ENCODE measurements around the gene CARS2.

The CARS2 gene

GRCh38 chr13:110653271-110653670 is 52.6 kb downstream of the CARS2 start:
- no peak overlapping the region for H3K27ac ChIP-seq (ENCODE audit: insufficient read depth in 1 of 2, low read depth in 1 of 2, low read length in 2 of 2, poor library complexity in 1 of 2, severe bottlenecking in 2 of 2)
- ChIA-PET CTCF (interaction anchor here (1.9 to 2.3 kb wide), 2 partner anchors 8 kb away, joined by 4 to 12 read pairs; no protein-coding TSS in a partner anchor), POLR2A (no interaction called here)
- no peak for DNase-seq
- peaks cover 0 to 7% (median 0%) of the 10 kb centered on the region in 4 experiments for H3K4me1 ChIP-seq (ENCODE audit: control extremely low read depth in 1 of 4, control insufficient read depth in 4 of 4, insufficient read depth in 4 of 4, low read length in 3 of 4)
- 97% methylated on average over 13 of the region's 14 CpGs for WGBS (ENCODE audit: insufficient coverage)
- no peaks in the 10 kb centered on the region for H3K9me3 ChIP-seq (ENCODE audit: control extremely low read depth in 1 of 5, control insufficient read depth in 4 of 5, insufficient read depth in 2 of 5, low read depth in 1 of 5, low read length in 4 of 5)
- H3K4me3 ChIP-seq (ENCODE audit: control insufficient read depth in 1 of 7, extremely low read depth in 1 of 7, insufficient read depth in 4 of 7, low read depth in 2 of 7, low read length in 6 of 7), result no peak overlapping the region
- H3K27me3 ChIP-seq (replicated peaks in 2 of 5; ENCODE audit: control insufficient read depth in 4 of 5, insufficient read depth in 5 of 5, low read length in 4 of 5), result no peaks in the 10 kb centered on the region
- peaks cover 0 to 69% (median 38%) of the 10 kb centered on the region in 4 experiments for H3K36me3 ChIP-seq (ENCODE audit: control insufficient read depth in 4 of 4, insufficient read depth in 4 of 4, low read length in 3 of 4)

- POLR2A ChIA-PET, result no interaction called here
- CTCF ChIA-PET, result interaction anchor here (0.9 to 1.9 kb wide), 4 partner anchors 9 to 166 kb away, joined by 3 to 4 read pairs (median 4); partner anchors contain the start of gene NAXD
- peaks cover 0 to 70% (median 39%) of the 10 kb centered on the region in 4 experiments for H3K36me3 ChIP-seq (ENCODE audit: control insufficient read depth in 4 of 4, insufficient read depth in 4 of 4, low read length in 3 of 4)
Observed at GRCh38 chr13:110652764-110653163, 53.2 kb downstream of the CARS2 start.

GRCh38 chr13:110652231-110652730 is 53.6 kb downstream of the CARS2 start:
- DNase-seq, result no peak
- Histone ChIP-seq H3K36me3 (ENCODE audit: control insufficient read depth in 4 of 4, insufficient read depth in 4 of 4, low read length in 3 of 4) (peaks cover 0 to 74% (median 40%) of the 10 kb centered on the region in 4 experiments), H3K4me3 (ENCODE audit: control insufficient read depth in 1 of 7, extremely low read depth in 1 of 7, insufficient read depth in 4 of 7, low read depth in 2 of 7, low read length in 6 of 7) (no peak overlapping the region), H3K9me3 (ENCODE audit: control extremely low read depth in 1 of 5, control insufficient read depth in 4 of 5, insufficient read depth in 2 of 5, low read depth in 1 of 5, low read length in 4 of 5) (no peaks in the 10 kb centered on the region), H3K27ac (ENCODE audit: insufficient read depth in 1 of 2, low read depth in 1 of 2, low read length in 2 of 2, poor library complexity in 1 of 2, severe bottlenecking in 2 of 2) (no peak overlapping the region), H3K4me1 (ENCODE audit: control extremely low read depth in 1 of 4, control insufficient read depth in 4 of 4, insufficient read depth in 4 of 4, low read length in 3 of 4) (no peaks in the 10 kb centered on the region), H3K27me3 (replicated peaks in 2 of 5; ENCODE audit: control insufficient read depth in 4 of 5, insufficient read depth in 5 of 5, low read length in 4 of 5) (no peaks in the 10 kb centered on the region)
- CTCF ChIA-PET, result interaction anchor here (0.9 to 1.9 kb wide), 4 partner anchors 9 to 166 kb away, joined by 3 to 4 read pairs (median 4); partner anchors contain the start of gene NAXD
- POLR2A ChIA-PET, result no interaction called here
- WGBS (ENCODE audit: insufficient coverage), result 94% methylated on average over 5 of the region's 10 CpGs

More at GRCh38 chr13:110652764-110653163, 53.2 kb downstream of the CARS2 start:
- H3K9me3 ChIP-seq (ENCODE audit: control extremely low read depth in 1 of 5, control insufficient read depth in 4 of 5, insufficient read depth in 2 of 5, low read depth in 1 of 5, low read length in 4 of 5), result no peaks in the 10 kb centered on the region
- DNase-seq, result no peak
- H3K27ac ChIP-seq (ENCODE audit: insufficient read depth in 1 of 2, low read depth in 1 of 2, low read length in 2 of 2, poor library complexity in 1 of 2, severe bottlenecking in 2 of 2), result no peak overlapping the region
- H3K4me3 ChIP-seq (ENCODE audit: control insufficient read depth in 1 of 7, extremely low read depth in 1 of 7, insufficient read depth in 4 of 7, low read depth in 2 of 7, low read length in 6 of 7), result no peak overlapping the region
- no peaks in the 10 kb centered on the region for H3K27me3 ChIP-seq (replicated peaks in 2 of 5; ENCODE audit: control insufficient read depth in 4 of 5, insufficient read depth in 5 of 5, low read length in 4 of 5)
- peaks cover 0 to 2% (median 0%) of the 10 kb centered on the region in 4 experiments for H3K4me1 ChIP-seq (ENCODE audit: control extremely low read depth in 1 of 4, control insufficient read depth in 4 of 4, insufficient read depth in 4 of 4, low read length in 3 of 4)
- 96% methylated on average over 7 of the region's 10 CpGs for WGBS (ENCODE audit: insufficient coverage)

GRCh38 chr13:110651726-110652230 is 54.1 kb downstream of the CARS2 start:
- Histone ChIP-seq H3K9me3 (ENCODE audit: control extremely low read depth in 1 of 5, control insufficient read depth in 4 of 5, insufficient read depth in 2 of 5, low read depth in 1 of 5, low read length in 4 of 5) (no peaks in the 10 kb centered on the region), H3K4me3 (ENCODE audit: control insufficient read depth in 1 of 7, extremely low read depth in 1 of 7, insufficient read depth in 4 of 7, low read depth in 2 of 7, low read length in 6 of 7) (no peak overlapping the region), H3K36me3 (ENCODE audit: control insufficient read depth in 4 of 4, insufficient read depth in 4 of 4, low read length in 3 of 4) (peaks cover 0 to 75% (median 43%) of the 10 kb centered on the region in 4 experiments), H3K27me3 (replicated peaks in 2 of 5; ENCODE audit: control insufficient read depth in 4 of 5, insufficient read depth in 5 of 5, low read length in 4 of 5) (no peaks in the 10 kb centered on the region), H3K27ac (ENCODE audit: insufficient read depth in 1 of 2, low read depth in 1 of 2, low read length in 2 of 2, poor library complexity in 1 of 2, severe bottlenecking in 2 of 2) (no peak overlapping the region), H3K4me1 (ENCODE audit: control extremely low read depth in 1 of 4, control insufficient read depth in 4 of 4, insufficient read depth in 4 of 4, low read length in 3 of 4) (no peaks in the 10 kb centered on the region)
- 96% methylated on average over 14 of the region's 16 CpGs for WGBS (ENCODE audit: insufficient coverage)
- CTCF ChIA-PET, result interaction anchor here (0.9 to 1.9 kb wide), 4 partner anchors 8 to 167 kb away, joined by 3 to 4 read pairs (median 4); partner anchors contain the start of gene NAXD
- POLR2A ChIA-PET, result no interaction called here
- DNase-seq, result no peak

GRCh38 chr13:110651271-110651670 is 54.6 kb downstream of the CARS2 start:
- Histone ChIP-seq H3K27me3 (replicated peaks in 2 of 5; ENCODE audit: control insufficient read depth in 4 of 5, insufficient read depth in 5 of 5, low read length in 4 of 5) (no peaks in the 10 kb centered on the region), H3K27ac (ENCODE audit: insufficient read depth in 1 of 2, low read depth in 1 of 2, low read length in 2 of 2, poor library complexity in 1 of 2, severe bottlenecking in 2 of 2) (no peak overlapping the region), H3K36me3 (ENCODE audit: control insufficient read depth in 4 of 4, insufficient read depth in 4 of 4, low read length in 3 of 4) (peaks cover 0 to 75% (median 44%) of the 10 kb centered on the region in 4 experiments), H3K4me3 (ENCODE audit: control insufficient read depth in 1 of 7, extremely low read depth in 1 of 7, insufficient read depth in 4 of 7, low read depth in 2 of 7, low read length in 6 of 7) (no peak overlapping the region), H3K4me1 (ENCODE audit: control extremely low read depth in 1 of 4, control insufficient read depth in 4 of 4, insufficient read depth in 4 of 4, low read length in 3 of 4) (no peaks in the 10 kb centered on the region), H3K9me3 (ENCODE audit: control extremely low read depth in 1 of 5, control insufficient read depth in 4 of 5, insufficient read depth in 2 of 5, low read depth in 1 of 5, low read length in 4 of 5) (no peaks in the 10 kb centered on the region)
- ChIA-PET POLR2A (no interaction called here), CTCF (interaction anchor here (1.5 to 1.9 kb wide), 3 partner anchors 10 to 167 kb away, joined by 4 read pairs; partner anchors contain the start of gene NAXD)
- 95% methylated on average over 14 of the region's 14 CpGs for WGBS (ENCODE audit: insufficient coverage)
- no peak for DNase-seq

- ChIA-PET POLR2A (no interaction called here), CTCF (no interaction called here)
- peaks cover 0 to 74% (median 44%) of the 10 kb centered on the region in 4 experiments for H3K36me3 ChIP-seq (ENCODE audit: control insufficient read depth in 4 of 4, insufficient read depth in 4 of 4, low read length in 3 of 4)
- H3K27ac ChIP-seq (ENCODE audit: insufficient read depth in 1 of 2, low read depth in 1 of 2, low read length in 2 of 2, poor library complexity in 1 of 2, severe bottlenecking in 2 of 2), result no peak overlapping the region
- no peak overlapping the region for H3K4me3 ChIP-seq (ENCODE audit: control insufficient read depth in 1 of 7, extremely low read depth in 1 of 7, insufficient read depth in 4 of 7, low read depth in 2 of 7, low read length in 6 of 7)
- 95% methylated on average over 12 of the region's 14 CpGs for WGBS (ENCODE audit: insufficient coverage)
- no peak for DNase-seq
- no peaks in the 10 kb centered on the region for H3K9me3 ChIP-seq (ENCODE audit: control extremely low read depth in 1 of 5, control insufficient read depth in 4 of 5, insufficient read depth in 2 of 5, low read depth in 1 of 5, low read length in 4 of 5)
- H3K4me1 ChIP-seq (ENCODE audit: control extremely low read depth in 1 of 4, control insufficient read depth in 4 of 4, insufficient read depth in 4 of 4, low read length in 3 of 4), result no peaks in the 10 kb centered on the region
- H3K27me3 ChIP-seq (replicated peaks in 2 of 5; ENCODE audit: control insufficient read depth in 4 of 5, insufficient read depth in 5 of 5, low read length in 4 of 5), result no peaks in the 10 kb centered on the region
Observed at GRCh38 chr13:110650436-110650835, 55.5 kb downstream of the CARS2 start.

- 95% methylated on average over 7 of the region's 7 CpGs for WGBS (ENCODE audit: insufficient coverage)
- no peak overlapping the region for H3K4me3 ChIP-seq (ENCODE audit: control insufficient read depth in 1 of 7, extremely low read depth in 1 of 7, insufficient read depth in 4 of 7, low read depth in 2 of 7, low read length in 6 of 7)
- ChIA-PET POLR2A (no interaction called here), CTCF (interaction anchor here (0.8 to 1.8 kb wide), 3 partner anchors 10 to 39 kb away, joined by 3 to 5 read pairs (median 3); no protein-coding TSS in a partner anchor)
- DNase-seq, result no peak
- H3K36me3 ChIP-seq (ENCODE audit: control insufficient read depth in 4 of 4, insufficient read depth in 4 of 4, low read length in 3 of 4), result peaks cover under 1 to 74% (median 41%) of the 10 kb centered on the region in 4 experiments
- peaks cover 0 to 6% (median 6%) of the 10 kb centered on the region in 4 experiments for H3K4me1 ChIP-seq (ENCODE audit: control extremely low read depth in 1 of 4, control insufficient read depth in 4 of 4, insufficient read depth in 4 of 4, low read length in 3 of 4)
- no peaks in the 10 kb centered on the region for H3K9me3 ChIP-seq (ENCODE audit: control extremely low read depth in 1 of 5, control insufficient read depth in 4 of 5, insufficient read depth in 2 of 5, low read depth in 1 of 5, low read length in 4 of 5)
- no peak overlapping the region for H3K27ac ChIP-seq (ENCODE audit: insufficient read depth in 1 of 2, low read depth in 1 of 2, low read length in 2 of 2, poor library complexity in 1 of 2, severe bottlenecking in 2 of 2)
- H3K27me3 ChIP-seq (replicated peaks in 2 of 5; ENCODE audit: control insufficient read depth in 4 of 5, insufficient read depth in 5 of 5, low read length in 4 of 5), result no peaks in the 10 kb centered on the region
Observed at GRCh38 chr13:110649551-110649950, 56.4 kb downstream of the CARS2 start.
